ENCODE results near the gene MYDGF.

MYDGF gene

GRCh38 chr19:4705413-4706131, 35.4 kb upstream of the MYDGF start:
- TF ChIP-seq, protein P1, sequence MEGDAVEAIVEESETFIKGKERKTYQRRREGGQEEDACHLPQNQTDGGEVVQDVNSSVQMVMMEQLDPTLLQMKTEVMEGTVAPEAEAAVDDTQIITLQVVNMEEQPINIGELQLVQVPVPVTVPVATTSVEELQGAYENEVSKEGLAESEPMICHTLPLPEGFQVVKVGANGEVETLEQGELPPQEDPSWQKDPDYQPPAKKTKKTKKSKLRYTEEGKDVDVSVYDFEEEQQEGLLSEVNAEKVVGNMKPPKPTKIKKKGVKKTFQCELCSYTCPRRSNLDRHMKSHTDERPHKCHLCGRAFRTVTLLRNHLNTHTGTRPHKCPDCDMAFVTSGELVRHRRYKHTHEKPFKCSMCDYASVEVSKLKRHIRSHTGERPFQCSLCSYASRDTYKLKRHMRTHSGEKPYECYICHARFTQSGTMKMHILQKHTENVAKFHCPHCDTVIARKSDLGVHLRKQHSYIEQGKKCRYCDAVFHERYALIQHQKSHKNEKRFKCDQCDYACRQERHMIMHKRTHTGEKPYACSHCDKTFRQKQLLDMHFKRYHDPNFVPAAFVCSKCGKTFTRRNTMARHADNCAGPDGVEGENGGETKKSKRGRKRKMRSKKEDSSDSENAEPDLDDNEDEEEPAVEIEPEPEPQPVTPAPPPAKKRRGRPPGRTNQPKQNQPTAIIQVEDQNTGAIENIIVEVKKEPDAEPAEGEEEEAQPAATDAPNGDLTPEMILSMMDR (conservative IDR thresholded peaks at IDR 0.05): no peak
- TF ChIP-seq ZFX (IDR thresholded peaks at IDR 0.05): no peak
- no peak overlapping the region for H3K27ac ChIP-seq

DNA sequence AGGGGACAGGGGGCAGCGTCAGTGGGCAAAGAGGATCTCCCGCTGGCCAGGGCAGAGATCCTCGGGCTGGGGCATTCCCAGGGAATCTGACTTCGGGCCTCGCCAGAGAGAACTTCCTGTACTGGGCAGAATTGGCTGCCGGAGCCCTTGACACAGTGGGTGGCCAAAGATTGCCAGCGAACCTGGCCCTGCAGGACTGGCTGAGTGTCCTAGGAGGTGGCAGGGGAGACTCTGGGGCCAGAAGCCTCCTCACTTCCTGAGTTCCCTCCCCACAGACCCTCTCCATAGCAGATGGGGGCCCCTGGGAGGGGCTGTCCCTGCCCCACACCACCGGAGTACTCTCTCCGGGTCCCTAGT, 34.2 kb upstream of the MYDGF start:
- H3K27ac ChIP-seq: no peak overlapping the region
- TF ChIP-seq, protein P1 (conservative IDR thresholded peaks at IDR 0.05): no peak
- TF ChIP-seq ZFX (IDR thresholded peaks at IDR 0.05): no peak

DNA sequence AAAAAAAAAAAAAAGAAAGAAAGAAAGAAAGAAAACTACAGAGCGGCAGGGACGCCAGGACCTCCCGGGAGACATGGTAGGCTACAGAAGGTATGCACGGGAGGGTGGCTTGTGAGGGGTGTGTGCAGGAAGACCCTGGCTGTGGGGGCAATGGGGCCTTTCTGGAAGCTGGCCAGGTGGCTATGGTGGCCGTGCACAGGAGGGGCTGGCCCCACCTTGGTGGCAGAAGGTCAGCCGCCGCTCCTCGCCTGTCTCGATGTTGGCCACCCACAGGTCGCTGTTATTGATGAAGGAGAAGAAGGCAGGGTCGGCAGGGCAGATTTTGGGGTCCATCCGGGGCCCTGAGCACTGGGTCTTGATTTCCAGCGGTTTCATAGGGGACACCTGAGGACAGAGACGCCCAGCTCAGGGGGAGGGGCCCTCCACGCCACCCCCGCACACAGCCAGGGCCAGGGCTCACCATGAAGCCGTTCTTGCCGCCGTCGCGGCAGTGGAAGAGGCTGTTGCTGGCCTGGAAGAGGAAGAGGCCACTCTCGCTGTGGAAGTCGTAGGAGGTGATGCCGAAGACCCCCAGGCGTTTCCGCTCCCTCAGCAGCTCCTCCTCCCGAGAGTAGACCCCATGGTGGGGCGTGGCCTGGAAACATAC, 33.7 kb upstream of the MYDGF start:
- TF ChIP-seq ZFX (IDR thresholded peaks at IDR 0.05): no peak
- TF ChIP-seq, protein P1 (conservative IDR thresholded peaks at IDR 0.05): no peak

GRCh38 chr19:4702764-4703163, 32.6 kb upstream of the MYDGF start:
- TF ChIP-seq, protein P1 (conservative IDR thresholded peaks at IDR 0.05): no peak
- TF ChIP-seq ZFX (IDR thresholded peaks at IDR 0.05): no peak
- no peak overlapping the region for H3K27ac ChIP-seq

More for the DNA sequence above, 33.7 kb upstream of the MYDGF start:
- no peak overlapping the region for H3K27ac ChIP-seq

- TF ChIP-seq, protein P1 (conservative IDR thresholded peaks at IDR 0.05): no peak
- TF ChIP-seq ZFX (IDR thresholded peaks at IDR 0.05): no peak
Observed at GRCh38 chr19:4701557-4701956, 31.4 kb upstream of the MYDGF start.

DNA sequence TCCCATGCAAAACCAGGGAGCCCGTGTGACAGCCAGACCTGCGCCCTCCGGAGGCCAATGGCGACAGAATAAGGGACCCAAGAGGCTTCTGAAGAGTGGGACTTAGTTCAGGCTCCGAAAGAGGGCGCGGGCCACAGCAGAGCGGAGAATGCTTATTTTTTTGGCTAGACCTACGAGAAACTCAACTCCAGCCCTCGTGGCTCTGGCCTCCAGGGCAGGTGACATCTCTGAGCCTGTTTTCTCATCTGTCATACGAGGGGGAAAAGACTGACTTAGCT, 30.5 kb upstream of the MYDGF start:
- H3K27ac ChIP-seq: no peak overlapping the region
- TF ChIP-seq, protein P1 (conservative IDR thresholded peaks at IDR 0.05): no peak
- TF ChIP-seq ZFX (IDR thresholded peaks at IDR 0.05): no peak

More at GRCh38 chr19:4701557-4701956, 31.4 kb upstream of the MYDGF start:
- H3K27ac ChIP-seq: no peak overlapping the region

DNA sequence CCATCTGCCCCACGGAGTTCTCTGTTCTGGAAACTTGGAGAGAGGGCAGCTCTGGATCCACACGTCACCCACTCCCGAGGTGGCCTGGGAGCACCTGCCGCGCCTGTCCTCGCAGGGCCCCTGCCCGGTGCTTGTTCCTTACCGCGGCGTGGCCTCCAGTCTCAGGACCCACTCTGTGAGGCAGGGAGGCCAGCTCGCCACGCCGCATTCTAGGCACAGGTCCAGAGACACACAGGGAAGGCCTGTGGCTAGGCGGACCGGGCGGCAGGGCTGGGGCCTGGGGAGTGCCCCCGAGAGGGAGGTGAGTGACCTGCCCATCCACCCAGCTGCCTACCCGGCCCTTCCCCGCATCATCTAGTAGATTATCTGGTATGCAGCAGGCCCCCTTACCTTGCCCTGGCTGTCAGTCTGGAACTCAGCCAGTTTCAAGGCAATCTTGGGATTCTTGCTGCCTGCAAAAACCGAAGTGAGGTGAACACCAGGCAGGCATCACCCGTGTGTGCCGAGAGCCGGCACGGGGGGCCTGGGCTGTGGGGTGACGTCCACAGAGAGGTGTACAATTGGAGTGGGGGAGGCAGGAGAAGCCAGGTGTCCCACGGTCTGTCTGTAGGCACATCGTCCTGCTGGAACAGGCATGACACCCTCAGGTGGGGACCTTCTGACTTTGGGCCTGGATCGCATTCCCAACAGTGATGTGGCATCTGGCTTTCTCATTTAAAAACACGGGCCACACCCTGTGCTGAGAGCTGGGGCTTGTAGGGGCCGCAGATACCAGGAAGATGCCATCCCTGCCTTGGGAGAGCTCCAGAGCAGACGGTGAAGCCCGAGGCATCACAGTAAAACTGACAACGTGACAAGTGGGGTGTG, 29.9 kb upstream of the MYDGF start:
- no peak overlapping the region for H3K27ac ChIP-seq
- no peak for TF ChIP-seq ZFX (IDR thresholded peaks at IDR 0.05)
- TF ChIP-seq, protein P1 (conservative IDR thresholded peaks at IDR 0.05): no peak

All from C4-2B (cell line).